ENCODE results near the gene FBN1. TPM values are rescaled to one million over a fixed set of nuclear protein-coding genes. Genes with fewer than 3 reads are reported as not detected.

Gene FBN1
- total RNA-seq, 4 donors from 2014 or later, result 128 to 325 (median 215) TPM

DNA sequence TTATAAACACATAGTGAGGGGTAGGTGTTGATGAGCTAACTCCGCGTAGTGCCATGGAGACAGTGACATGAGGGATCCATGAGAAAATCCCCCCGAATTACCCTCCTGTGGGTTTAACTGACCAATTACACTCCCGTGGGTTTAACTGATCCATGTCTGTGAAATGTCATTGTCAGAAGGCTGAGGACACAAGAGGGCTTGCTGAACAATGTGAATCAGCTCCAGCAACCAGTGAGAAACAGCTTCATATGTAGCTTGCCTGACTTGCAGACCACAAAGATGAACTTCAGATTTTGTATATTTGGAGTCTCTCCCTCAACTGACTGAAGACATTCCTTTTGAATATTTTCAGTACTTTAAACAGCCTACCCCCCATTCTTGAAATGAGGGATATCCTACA lies 144.9 kb downstream of the FBN1 start:
- TF ChIP-seq, protein P1, sequence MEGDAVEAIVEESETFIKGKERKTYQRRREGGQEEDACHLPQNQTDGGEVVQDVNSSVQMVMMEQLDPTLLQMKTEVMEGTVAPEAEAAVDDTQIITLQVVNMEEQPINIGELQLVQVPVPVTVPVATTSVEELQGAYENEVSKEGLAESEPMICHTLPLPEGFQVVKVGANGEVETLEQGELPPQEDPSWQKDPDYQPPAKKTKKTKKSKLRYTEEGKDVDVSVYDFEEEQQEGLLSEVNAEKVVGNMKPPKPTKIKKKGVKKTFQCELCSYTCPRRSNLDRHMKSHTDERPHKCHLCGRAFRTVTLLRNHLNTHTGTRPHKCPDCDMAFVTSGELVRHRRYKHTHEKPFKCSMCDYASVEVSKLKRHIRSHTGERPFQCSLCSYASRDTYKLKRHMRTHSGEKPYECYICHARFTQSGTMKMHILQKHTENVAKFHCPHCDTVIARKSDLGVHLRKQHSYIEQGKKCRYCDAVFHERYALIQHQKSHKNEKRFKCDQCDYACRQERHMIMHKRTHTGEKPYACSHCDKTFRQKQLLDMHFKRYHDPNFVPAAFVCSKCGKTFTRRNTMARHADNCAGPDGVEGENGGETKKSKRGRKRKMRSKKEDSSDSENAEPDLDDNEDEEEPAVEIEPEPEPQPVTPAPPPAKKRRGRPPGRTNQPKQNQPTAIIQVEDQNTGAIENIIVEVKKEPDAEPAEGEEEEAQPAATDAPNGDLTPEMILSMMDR (IDR thresholded peaks at IDR 0.05; ENCODE audit: low read depth), result no peak

DNA sequence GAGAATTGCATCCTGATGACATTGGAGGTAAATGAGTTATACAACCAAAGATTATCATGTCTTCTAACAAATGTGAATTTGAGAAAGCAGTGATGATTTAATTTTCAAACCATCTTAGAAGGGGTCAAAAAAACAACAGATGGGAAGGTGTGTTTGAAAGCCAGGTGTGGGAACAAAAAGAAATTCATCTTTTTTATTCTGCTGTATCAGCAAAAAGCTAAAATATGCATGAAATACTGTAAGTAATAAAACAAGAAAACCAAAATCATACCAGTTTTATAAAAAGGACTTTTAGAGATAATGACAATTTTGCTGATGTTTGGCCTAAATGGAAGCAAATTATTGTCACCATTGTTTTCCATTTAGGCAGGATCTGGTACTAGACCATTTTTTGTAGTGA lies 145.5 kb downstream of the FBN1 start:
- TF ChIP-seq, protein P1 (IDR thresholded peaks at IDR 0.05; ENCODE audit: low read depth), result no peak

DNA sequence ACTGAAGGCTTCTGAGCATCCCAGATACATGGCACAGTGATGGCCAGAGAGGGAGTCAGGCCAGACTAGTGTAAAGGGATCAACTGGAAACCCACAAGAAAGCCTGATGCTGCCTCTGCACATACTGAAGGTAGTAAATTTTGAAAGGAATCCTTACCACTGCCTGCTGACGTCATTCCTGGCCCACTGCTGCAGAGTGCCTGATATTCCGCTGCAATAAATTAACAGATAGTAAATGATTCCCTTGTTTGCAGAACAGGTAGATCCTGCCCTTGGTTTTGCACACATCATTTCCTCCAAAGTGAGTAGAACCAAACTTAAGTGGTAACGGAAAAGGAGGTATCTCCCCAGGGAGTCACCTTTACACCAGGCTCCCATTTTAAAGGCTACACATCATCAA lies 146.7 kb downstream of the FBN1 start:
- TF ChIP-seq, protein P1 (IDR thresholded peaks at IDR 0.05; ENCODE audit: low read depth), result no peak

DNA sequence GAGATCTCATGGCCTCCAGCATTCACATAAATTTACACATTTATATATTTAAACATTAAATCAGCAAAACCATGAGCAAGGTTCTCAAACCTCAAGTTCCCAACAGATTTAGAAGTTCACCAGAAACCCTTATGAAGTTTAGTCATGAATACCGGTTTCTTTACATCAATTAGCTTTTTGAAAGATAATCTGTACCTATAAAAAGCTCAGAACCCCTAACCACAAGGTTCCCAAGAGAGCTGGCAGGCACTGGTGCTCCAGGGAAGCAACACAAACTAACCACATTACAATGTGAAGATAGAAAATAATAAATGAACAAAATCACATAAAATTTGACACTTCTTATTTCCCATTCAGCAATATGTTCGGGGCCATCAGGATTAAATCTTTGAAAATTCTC lies 150.9 kb downstream of the FBN1 start:
- TF ChIP-seq, protein P1 (IDR thresholded peaks at IDR 0.05; ENCODE audit: low read depth), result no peak

DNA sequence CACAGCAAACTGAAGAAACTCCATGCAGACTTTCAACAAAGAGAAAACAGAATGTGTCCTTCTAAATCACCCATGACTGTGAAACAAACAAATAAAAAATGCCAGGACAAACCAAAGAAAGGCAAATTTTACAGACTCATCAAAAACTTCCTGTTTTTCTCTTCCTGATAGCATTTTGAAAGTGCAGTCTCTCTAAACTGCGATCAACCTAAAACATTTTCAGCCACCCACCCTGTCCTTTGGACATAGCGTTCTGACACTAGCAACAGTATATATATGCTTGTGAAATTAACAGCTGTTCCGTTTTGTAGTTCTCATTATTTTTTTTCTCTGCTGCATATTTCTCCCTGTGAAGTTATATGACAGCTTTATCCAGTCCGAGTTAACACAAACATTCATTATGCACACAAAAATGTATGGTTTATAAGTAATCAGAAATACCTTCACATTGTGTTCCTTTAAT lies 151.7 kb downstream of the FBN1 start:
- TF ChIP-seq, protein P1 (IDR thresholded peaks at IDR 0.05; ENCODE audit: low read depth), result no peak

DNA sequence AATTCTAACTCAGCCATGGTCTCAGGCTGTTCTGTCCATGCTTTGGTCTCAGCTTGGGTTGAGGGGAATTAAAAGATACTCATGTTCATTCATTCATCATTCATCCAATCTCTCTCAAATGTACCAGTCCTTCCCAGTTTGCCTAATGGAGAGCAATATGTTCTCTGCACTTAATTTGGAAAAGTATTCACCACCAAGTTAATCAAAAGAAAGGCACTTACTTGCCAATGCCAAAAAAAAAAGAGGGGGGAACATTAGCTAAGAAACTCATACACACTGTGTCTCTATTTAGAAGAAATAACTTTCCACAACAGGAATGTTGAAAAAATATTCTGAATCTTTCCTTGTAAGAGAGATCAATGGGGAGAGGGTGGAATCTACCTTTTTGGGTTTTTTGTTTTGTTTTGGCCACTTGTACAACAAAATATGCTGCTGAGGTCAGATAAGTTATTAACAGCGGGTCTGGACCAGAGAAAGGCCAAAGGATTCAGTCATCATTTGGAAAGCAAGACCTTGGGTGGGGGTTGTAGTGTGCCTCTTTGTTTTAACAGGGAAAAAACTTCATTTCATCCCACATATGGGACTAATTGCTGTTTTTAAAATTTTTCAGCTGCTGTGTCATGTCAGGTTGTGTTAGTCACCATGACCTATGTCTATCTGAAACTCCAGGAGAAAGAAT lies 152.3 kb downstream of the FBN1 start:
- TF ChIP-seq, protein P1 (IDR thresholded peaks at IDR 0.05; ENCODE audit: low read depth), result no peak

DNA sequence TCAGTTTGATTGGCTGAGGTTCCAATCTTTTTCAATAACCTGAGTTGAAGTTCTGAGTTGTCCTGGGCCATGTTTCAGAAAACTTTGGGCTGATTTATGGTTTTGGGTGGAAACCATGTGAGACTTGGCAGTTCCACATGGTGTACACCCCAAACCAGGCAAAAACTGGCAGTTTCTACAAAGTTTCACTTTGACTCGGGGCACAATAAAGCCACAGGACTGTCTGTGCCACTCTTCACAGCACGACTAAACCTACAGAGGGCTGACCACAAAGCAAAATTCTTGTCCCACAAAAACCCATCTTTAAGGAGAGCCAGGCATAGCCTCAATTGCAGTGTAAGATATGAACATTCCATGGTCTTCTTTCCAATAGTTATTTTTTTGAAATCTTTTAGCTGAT lies 159.3 kb downstream of the FBN1 start:
- TF ChIP-seq, protein P1 (IDR thresholded peaks at IDR 0.05; ENCODE audit: low read depth), result no peak

All from subcutaneous adipose tissue (tissue), 4 donors.